ENCODE results near the gene ADAMTS5.

Gene ADAMTS5

GRCh38 chr21:26884436-26884835, 82.5 kb downstream of the ADAMTS5 start:
- Histone ChIP-seq H3K9me3 (ENCODE audit: low read length) (no peaks in the 10 kb centered on the region), H3K9ac (ENCODE audit: low read length) (no peak overlapping the region), H3K4me1 (ENCODE audit: insufficient read depth, low read length) (no peaks in the 10 kb centered on the region), H3K27me3 (ENCODE audit: control insufficient read depth in 1 of 2, insufficient read depth in 2 of 2, low read length in 2 of 2) (no peaks in the 10 kb centered on the region), H3K4me3 (ENCODE audit: low read depth in 1 of 2, low read length in 2 of 2) (no peak overlapping the region), H3K36me3 (ENCODE audit: insufficient read depth, low read length) (no peaks in the 10 kb centered on the region), H3K27ac (ENCODE audit: low read depth, low read length) (no peak overlapping the region)

- no peak overlapping the region for H3K9ac ChIP-seq (ENCODE audit: low read length)
Measured at GRCh38 chr21:26883768-26884167, 83.1 kb downstream of the ADAMTS5 start.

GRCh38 chr21:26881504-26882228, 85.2 kb downstream of the ADAMTS5 start:
- H3K27ac ChIP-seq (ENCODE audit: low read depth, low read length): no peak overlapping the region
- no peaks in the 10 kb centered on the region for H3K4me1 ChIP-seq (ENCODE audit: insufficient read depth, low read length)
- no peak overlapping the region for H3K4me3 ChIP-seq (ENCODE audit: low read depth in 1 of 2, low read length in 2 of 2)
- no peak overlapping the region for H3K9ac ChIP-seq (ENCODE audit: low read length)
- H3K27me3 ChIP-seq (ENCODE audit: control insufficient read depth in 1 of 2, insufficient read depth in 2 of 2, low read length in 2 of 2): no peaks in the 10 kb centered on the region
- H3K36me3 ChIP-seq (ENCODE audit: insufficient read depth, low read length): no peaks in the 10 kb centered on the region
- no peaks in the 10 kb centered on the region for H3K9me3 ChIP-seq (ENCODE audit: low read length)

More at GRCh38 chr21:26883768-26884167, 83.1 kb downstream of the ADAMTS5 start:
- Histone ChIP-seq H3K27ac (ENCODE audit: low read depth, low read length) (no peak overlapping the region), H3K36me3 (ENCODE audit: insufficient read depth, low read length) (no peaks in the 10 kb centered on the region), H3K9me3 (ENCODE audit: low read length) (no peaks in the 10 kb centered on the region), H3K4me3 (ENCODE audit: low read depth in 1 of 2, low read length in 2 of 2) (no peak overlapping the region), H3K27me3 (ENCODE audit: control insufficient read depth in 1 of 2, insufficient read depth in 2 of 2, low read length in 2 of 2) (no peaks in the 10 kb centered on the region), H3K4me1 (ENCODE audit: insufficient read depth, low read length) (no peaks in the 10 kb centered on the region)

GRCh38 chr21:26877018-26877417, 89.9 kb downstream of the ADAMTS5 start:
- Histone ChIP-seq H3K36me3 (ENCODE audit: insufficient read depth, low read length) (no peaks in the 10 kb centered on the region), H3K4me1 (ENCODE audit: insufficient read depth, low read length) (no peaks in the 10 kb centered on the region), H3K9me3 (ENCODE audit: low read length) (no peaks in the 10 kb centered on the region), H3K27me3 (ENCODE audit: control insufficient read depth in 1 of 2, insufficient read depth in 2 of 2, low read length in 2 of 2) (no peaks in the 10 kb centered on the region), H3K27ac (ENCODE audit: low read depth, low read length) (no peak overlapping the region), H3K9ac (ENCODE audit: low read length) (no peak overlapping the region), H3K4me3 (ENCODE audit: low read depth in 1 of 2, low read length in 2 of 2) (no peak overlapping the region)

- H3K4me3 ChIP-seq (ENCODE audit: low read depth in 1 of 2, low read length in 2 of 2): no peak overlapping the region
- H3K36me3 ChIP-seq (ENCODE audit: insufficient read depth, low read length): no peaks in the 10 kb centered on the region
- no peak overlapping the region for H3K9ac ChIP-seq (ENCODE audit: low read length)
- H3K9me3 ChIP-seq (ENCODE audit: low read length): no peaks in the 10 kb centered on the region
- no peaks in the 10 kb centered on the region for H3K4me1 ChIP-seq (ENCODE audit: insufficient read depth, low read length)
- no peaks in the 10 kb centered on the region for H3K27me3 ChIP-seq (ENCODE audit: control insufficient read depth in 1 of 2, insufficient read depth in 2 of 2, low read length in 2 of 2)
- no peak overlapping the region for H3K27ac ChIP-seq (ENCODE audit: low read depth, low read length)
Measured at GRCh38 chr21:26874347-26874746, 92.5 kb downstream of the ADAMTS5 start.

All from muscle layer of colon (tissue), 2 donors.